H9 (cell line): ENCODE data around the gene KRT40. TPM values are rescaled to one million over a fixed set of nuclear protein-coding genes. Genes with fewer than 3 reads are reported as not detected.

Experiments
- DNase-seq: peaks from one replicate; pipeline ENCODE4 v3.0.0-alpha.2; 2017
- H2AFZ ChIP-seq: one replicate; pipeline ENCODE4 v1.6.1; 2013; ENCODE audit warnings: mild to moderate bottlenecking, low read length, control low read depth, moderate library complexity
- H2AK5ac ChIP-seq: 2 replicates; pipeline ENCODE4 v1.6.1; 2013; ENCODE audit warnings: low read length, control low read depth, mixed read lengths; ENCODE audit not compliant: insufficient read length
- H2BK120ac ChIP-seq: one replicate; pipeline ENCODE4 v1.6.1; 2013; ENCODE audit warnings: low read depth, mild to moderate bottlenecking, low read length, control low read depth, inconsistent platforms; ENCODE audit not compliant: poor library complexity, severe bottlenecking
- H2BK12ac ChIP-seq: 2 replicates; pipeline ENCODE4 v1.6.1; 2013; ENCODE audit warnings: low read length, control low read depth, mixed read lengths, low read depth; ENCODE audit not compliant: insufficient read length
- H2BK15ac ChIP-seq: 2 replicates; pipeline ENCODE4 v1.6.1; 2013; ENCODE audit warnings: low read depth, low read length, control low read depth
- H2BK20ac ChIP-seq: one replicate; pipeline ENCODE4 v1.6.1; 2013; ENCODE audit warnings: low read depth, mild to moderate bottlenecking, low read length, control low read depth, inconsistent platforms; ENCODE audit not compliant: poor library complexity, severe bottlenecking
- H2BK5ac ChIP-seq: 2 replicates; pipeline ENCODE4 v1.6.1; 2013; ENCODE audit warnings: low read length, control low read depth, mixed read lengths; ENCODE audit not compliant: insufficient read length
- H3K14ac ChIP-seq: 2 replicates; pipeline ENCODE4 v1.6.1; 2013; ENCODE audit warnings: low read length, control low read depth; ENCODE audit not compliant: insufficient read depth
- H3K18ac ChIP-seq: 2 replicates; pipeline ENCODE4 v1.6.1; 2013; ENCODE audit warnings: low read depth, mild to moderate bottlenecking, mixed read lengths, low read length, control low read depth; ENCODE audit not compliant: insufficient read length
- H3K23ac ChIP-seq: 2 replicates; pipeline ENCODE4 v1.6.1; 2013; ENCODE audit warnings: low read length, control low read depth, mixed read lengths, low read depth; ENCODE audit not compliant: insufficient read length
- H3K23me2 ChIP-seq: 2 replicates; pipeline ENCODE4 v1.6.1; 2013; ENCODE audit warnings: low read depth, mild to moderate bottlenecking, mixed read lengths, low read length, control low read depth; ENCODE audit not compliant: insufficient read length, poor library complexity, severe bottlenecking
- H3K27ac ChIP-seq: 2 replicates; pipeline ENCODE4 v1.5.1; 2013; ENCODE audit warnings: low read length, control low read depth, mixed read lengths, low read depth; ENCODE audit not compliant: insufficient read length
- H3K27me3 ChIP-seq: 2 replicates; pipeline ENCODE4 v1.6.1; 2013; ENCODE audit warnings: low read length, control low read depth, inconsistent platforms; ENCODE audit not compliant: insufficient read depth
- H3K4ac ChIP-seq: 2 replicates; pipeline ENCODE4 v1.6.1; 2013; ENCODE audit warnings: low read depth, mild to moderate bottlenecking, control low read depth, inconsistent platforms, low read length, moderate library complexity
- H3K4me1 ChIP-seq: 2 replicates; pipeline ENCODE4 v1.6.1; 2013; ENCODE audit warnings: low read length, control low read depth, inconsistent platforms; ENCODE audit not compliant: insufficient read depth
- H3K4me2 ChIP-seq: 2 replicates; pipeline ENCODE4 v1.6.1; 2013; ENCODE audit warnings: low read length, control low read depth, mixed read lengths; ENCODE audit not compliant: insufficient read length, insufficient read depth
- H3K56ac ChIP-seq: 2 replicates; pipeline ENCODE4 v1.6.1; 2013; ENCODE audit warnings: low read depth, mild to moderate bottlenecking, mixed read lengths, low read length, control low read depth; ENCODE audit not compliant: insufficient read length
- H3K79me1 ChIP-seq: 2 replicates; pipeline ENCODE4 v1.6.1; 2013; ENCODE audit warnings: low read depth, mild to moderate bottlenecking, moderate library complexity, low read length, control low read depth, inconsistent platforms; ENCODE audit not compliant: insufficient read depth, poor library complexity, severe bottlenecking
- H3K79me2 ChIP-seq: 2 replicates; pipeline ENCODE4 v1.6.1; 2013; ENCODE audit warnings: low read length, control low read depth, inconsistent platforms; ENCODE audit not compliant: insufficient read depth
- H3K9ac ChIP-seq: 2 replicates; pipeline ENCODE4 v1.6.1; 2013; ENCODE audit warnings: low read length, control low read depth, mixed read lengths; ENCODE audit not compliant: insufficient read length; ENCODE audit errors: extremely low read depth
- H3K9me3 ChIP-seq: one replicate; pipeline ENCODE4 v1.6.1; 2013; ENCODE audit warnings: low read depth, low read length, inconsistent platforms; ENCODE audit not compliant: control insufficient read depth
- H3T11ph ChIP-seq: one replicate; pipeline ENCODE4 v1.6.1; 2013; ENCODE audit warnings: mild to moderate bottlenecking, low read length, control low read depth, inconsistent platforms
- H4K20me1 ChIP-seq: one replicate; pipeline ENCODE4 v1.6.1; 2013; ENCODE audit not compliant: control insufficient read depth, insufficient read length, insufficient read depth
- H4K5ac ChIP-seq: 2 replicates; pipeline ENCODE4 v1.6.1; 2013; ENCODE audit warnings: low read depth, mild to moderate bottlenecking, mixed read lengths, low read length, control low read depth; ENCODE audit not compliant: insufficient read length
- H4K8ac ChIP-seq: replicated peaks from 2 replicates; pipeline ENCODE4 v1.6.1; 2013; ENCODE audit warnings: low read length, control low read depth, mixed read lengths, low read depth; ENCODE audit not compliant: insufficient read length
- H4K91ac ChIP-seq: 2 replicates; pipeline ENCODE4 v1.6.1; 2013; ENCODE audit warnings: low read depth, mild to moderate bottlenecking, moderate library complexity, mixed read lengths, low read length, control low read depth; ENCODE audit not compliant: insufficient read length
- H3K27ac Mint-ChIP-seq, 3 experiments: 2 replicates in 2 of 3; 3 replicates in 1 of 3; pipeline ENCODE4 v1.8.0; 2020 to 2021; ENCODE audit warnings: mixed read lengths in 3 of 3, mild to moderate bottlenecking in 1 of 3, moderate library complexity in 1 of 3
- H3K27me3 Mint-ChIP-seq: 2 replicates; pipeline ENCODE4 v1.8.0; 2021; ENCODE audit warnings: low read depth, mild to moderate bottlenecking, moderate library complexity, mixed read lengths
- H3K36me3 Mint-ChIP-seq, 3 experiments: 2 replicates in 2 of 3; 3 replicates in 1 of 3; pipeline ENCODE4 v1.8.0; 2020 to 2021; ENCODE audit warnings: low read depth in 3 of 3, mixed read lengths in 3 of 3; ENCODE audit not compliant: insufficient read depth in 1 of 3
- H3K4me1 Mint-ChIP-seq, 2 experiments: 2 replicates each; pipeline ENCODE4 v1.8.0; 2020; ENCODE audit warnings: mixed read lengths in 2 of 2
- H3K4me3 Mint-ChIP-seq, 2 experiments: 2 replicates in 1 of 2; 3 replicates in 1 of 2; pipeline ENCODE4 v1.8.0; 2020 to 2021; ENCODE audit warnings: mild to moderate bottlenecking in 2 of 2, mixed read lengths in 2 of 2, moderate library complexity in 1 of 2
- H3K9me3 Mint-ChIP-seq, 2 experiments: 2 replicates in 1 of 2; 3 replicates in 1 of 2; pipeline ENCODE4 v1.8.0; 2020; ENCODE audit warnings: mild to moderate bottlenecking in 2 of 2, mixed read lengths in 2 of 2, moderate library complexity in 1 of 2
- CTCF ChIP-seq: fragments of 200-600 bp; sonication (generic); conservative IDR thresholded peaks from 3 replicates; pipeline ENCODE4 v1.8.0; 2021; ENCODE audit warnings: antibody characterized with exemption, mild to moderate bottlenecking
- WGBS: extraction: QIAGEN DNeasy Blood & Tissue Kit; methylation state at CpG from one replicate; pipeline ENCODE4 v1.1.7; 2013; ENCODE audit warnings: missing lambda C conversion rate, low lambda C conversion rate, mixed read lengths; ENCODE audit not compliant: insufficient read length; ENCODE audit errors: extremely low coverage; 5-methylcytosine and 5-hydroxymethylcytosine counted together
- total RNA-seq: library from RNA; stranded (reverse); gene quantifications from 2 replicates; pipeline ENCODE4 v1.2.1, GENCODE V29; 2021

Gene KRT40
- total RNA-seq, 1 experiment from 2014 or later, result not detected

- H4K20me1 ChIP-seq, result no peaks in the 10 kb centered on the region
- no peak overlapping the region for H3T11ph ChIP-seq
- no peak overlapping the region for H2BK5ac ChIP-seq
- Mint-ChIP-seq H3K4me1 (peaks cover 0 to 3% of the 10 kb centered on the region in 2 experiments; a peak in 1 of 4 replicates), H3K27me3 (no peaks in the 10 kb centered on the region; the same call in 1 of the 2 replicates), H3K36me3 (no peaks in the 10 kb centered on the region; a peak in 1 of 7 replicates), H3K9me3 (no peaks in the 10 kb centered on the region), H3K27ac (no peak overlapping the region), H3K4me3 (no peak overlapping the region)
- WGBS, result no CpG with 5 or more reads among the region's 4 CpGs
- no peak overlapping the region for H2BK12ac ChIP-seq
- H3K4me1 ChIP-seq, result no peaks in the 10 kb centered on the region
- DNase-seq, result no peak
- no peaks in the 10 kb centered on the region for H3K79me2 ChIP-seq
- no peak overlapping the region for H2BK120ac ChIP-seq
- no peaks in the 10 kb centered on the region for H3K9me3 ChIP-seq
- H3K9ac ChIP-seq, result no peak overlapping the region
- H2AK5ac ChIP-seq, result no peak overlapping the region
- H3K4me2 ChIP-seq, result no peak overlapping the region
- H3K23ac ChIP-seq, result no peak overlapping the region
- no peak overlapping the region for H4K8ac ChIP-seq
- H3K27ac ChIP-seq, result no peak overlapping the region
- no peaks in the 10 kb centered on the region for H3K79me1 ChIP-seq
- no peak for TF ChIP-seq CTCF
- H3K4ac ChIP-seq, result no peak overlapping the region
- no peak overlapping the region for H2BK20ac ChIP-seq
- no peaks in the 10 kb centered on the region for H3K23me2 ChIP-seq
- no peak overlapping the region for H3K18ac ChIP-seq
- H3K14ac ChIP-seq, result no peak overlapping the region
- no peak overlapping the region for H2AFZ ChIP-seq
- no peak overlapping the region for H4K91ac ChIP-seq
- H4K5ac ChIP-seq, result no peak overlapping the region
- no peak overlapping the region for H2BK15ac ChIP-seq
- H3K27me3 ChIP-seq, result no peaks in the 10 kb centered on the region
- no peak overlapping the region for H3K56ac ChIP-seq
Observed at GRCh38 chr17:40996829-40997228, 12.7 kb upstream of the KRT40 start.
